ENCODE results near the gene MSI2.

The MSI2 gene

GRCh38 chr17:57425903-57426880 lies 169.9 kb downstream of the MSI2 start:
- in situ Hi-C loops (cut with MboI; ENCODE audit: low sequenced_read_pairs): no loop called here

- in situ Hi-C loops (cut with MboI; ENCODE audit: low sequenced_read_pairs): no loop called here
Observed at GRCh38 chr17:57429966-57430365, 173.6 kb downstream of the MSI2 start.

- in situ Hi-C loops (cut with MboI; ENCODE audit: low sequenced_read_pairs): no loop called here
Observed at GRCh38 chr17:57431415-57431814, 175.1 kb downstream of the MSI2 start.

GRCh38 chr17:57432507-57433277 lies 176.4 kb downstream of the MSI2 start:
- in situ Hi-C loops (cut with MboI; ENCODE audit: low sequenced_read_pairs): no loop called here

GRCh38 chr17:57433452-57433851 lies 177.1 kb downstream of the MSI2 start:
- in situ Hi-C loops (cut with MboI; ENCODE audit: low sequenced_read_pairs): no loop called here

- in situ Hi-C loops (cut with MboI; ENCODE audit: low sequenced_read_pairs): no loop called here
Observed at GRCh38 chr17:57434361-57434760, 178.0 kb downstream of the MSI2 start.

GRCh38 chr17:57436565-57436964 lies 180.2 kb downstream of the MSI2 start:
- in situ Hi-C loops (cut with MboI; ENCODE audit: low sequenced_read_pairs): no loop called here

- in situ Hi-C loops (cut with MboI; ENCODE audit: low sequenced_read_pairs): no loop called here
Observed at GRCh38 chr17:57438066-57438731, 181.9 kb downstream of the MSI2 start.

GRCh38 chr17:57439651-57440050 lies 183.3 kb downstream of the MSI2 start:
- in situ Hi-C loops (cut with MboI; ENCODE audit: low sequenced_read_pairs): no loop called here

GRCh38 chr17:57440522-57441269 lies 184.4 kb downstream of the MSI2 start:
- in situ Hi-C loops (cut with MboI; ENCODE audit: low sequenced_read_pairs): no loop called here

GRCh38 chr17:57441270-57441600 lies 184.9 kb downstream of the MSI2 start:
- in situ Hi-C loops (cut with MboI; ENCODE audit: low sequenced_read_pairs): no loop called here

GRCh38 chr17:57442401-57442823 lies 186.1 kb downstream of the MSI2 start:
- in situ Hi-C loops (cut with MboI; ENCODE audit: low sequenced_read_pairs): no loop called here

- in situ Hi-C loops (cut with MboI; ENCODE audit: low sequenced_read_pairs): no loop called here
Observed at GRCh38 chr17:57442914-57443571, 186.7 kb downstream of the MSI2 start.

GRCh38 chr17:57443781-57444180 lies 187.5 kb downstream of the MSI2 start:
- in situ Hi-C loops (cut with MboI; ENCODE audit: low sequenced_read_pairs): no loop called here

GRCh38 chr17:57444682-57445450 lies 188.5 kb downstream of the MSI2 start:
- in situ Hi-C loops (cut with MboI; ENCODE audit: low sequenced_read_pairs): no loop called here

GRCh38 chr17:57445772-57446472 lies 189.6 kb downstream of the MSI2 start:
- in situ Hi-C loops (cut with MboI; ENCODE audit: low sequenced_read_pairs): no loop called here

- in situ Hi-C loops (cut with MboI; ENCODE audit: low sequenced_read_pairs): no loop called here
Observed at GRCh38 chr17:57447357-57447989, 191.2 kb downstream of the MSI2 start.

GRCh38 chr17:57447990-57448758 lies 191.9 kb downstream of the MSI2 start:
- in situ Hi-C loops (cut with MboI; ENCODE audit: low sequenced_read_pairs): no loop called here

All from HL-60/S4 treated with retinoic acid at 250 ng/mL for 4 days and 3 days (cell line).